GM20000 (cell line): ENCODE measurements around the gene PLPP2.
"Not testable (repeated sequence)": the region's sequence is repeated elsewhere in the genome, so short reads cannot be mapped to it uniquely, and the experiment has no call there.

Source experiments
- DNase-seq: peaks from one replicate; pipeline ENCODE4 v3.0.0; 2012; ENCODE audit warnings: low spot score
- CTCF ChIP-seq: IDR thresholded peaks from 2 replicates; pipeline ENCODE4 v1.5.1; 2012; ENCODE audit warnings: mild to moderate bottlenecking, control low read depth; ENCODE audit errors: extremely low read depth, missing control alignments

Gene PLPP2

GRCh38 chr19:275958-276646 is 15.1 kb downstream of the PLPP2 start:
- TF ChIP-seq CTCF: no peak
- no peak for DNase-seq

GRCh38 chr19:275000-275399 is 16.2 kb downstream of the PLPP2 start:
- TF ChIP-seq CTCF: no peak
- DNase-seq: no peak

GRCh38 chr19:273393-273792 is 17.8 kb downstream of the PLPP2 start:
- TF ChIP-seq CTCF: no peak
- no peak for DNase-seq

GRCh38 chr19:271856-272255 is 19.3 kb downstream of the PLPP2 start:
- DNase-seq: peak; percentile 2
- TF ChIP-seq CTCF: no peak

GRCh38 chr19:270766-271318 is 20.4 kb downstream of the PLPP2 start:
- peak; percentile 2 for DNase-seq

GRCh38 chr19:269241-269640 is 22.0 kb downstream of the PLPP2 start:
- TF ChIP-seq CTCF: no peak
- peak; percentile 3 for DNase-seq

GRCh38 chr19:262125-262524 is 29.1 kb downstream of the PLPP2 start:
- no peak for TF ChIP-seq CTCF
- DNase-seq: peak; percentile 34

GRCh38 chr19:256804-257203 is 34.4 kb downstream of the PLPP2 start:
- DNase-seq: not testable (repeated sequence)

GRCh38 chr19:252421-253186 is 38.6 kb downstream of the PLPP2 start:
- not testable (repeated sequence) for DNase-seq
